GM11168 (cell line): ENCODE data around the gene EXOC4.

Source experiments
- in situ Hi-C: fragments of 300-500 bp; cut with MboI; formaldehyde crosslinking; loops from one replicate; pipeline ENCODE4 v1.12.0; 2022; ENCODE audit warnings: low sequenced_read_pairs; ENCODE audit not compliant: unreplicated experiment

The EXOC4 gene

DNA sequence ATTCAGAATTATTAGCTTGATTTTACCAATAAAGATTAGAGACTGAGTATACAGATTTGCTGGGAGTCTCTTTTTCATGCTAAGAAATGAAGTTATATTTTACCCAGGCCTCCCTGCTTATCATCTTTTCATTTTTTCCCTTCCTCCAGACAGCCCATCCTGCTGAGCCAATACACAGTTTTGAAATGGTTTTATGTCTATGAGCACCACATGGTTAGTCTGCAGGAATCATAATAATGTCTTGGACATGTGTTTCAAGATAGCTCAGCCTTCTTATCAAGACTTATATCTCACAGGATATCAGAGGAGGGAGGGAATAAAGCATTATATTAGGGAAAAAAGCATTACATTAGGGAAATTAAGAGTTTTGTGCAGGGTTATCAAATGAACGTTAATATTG, 157.1 kb downstream of the EXOC4 start:
- in situ Hi-C loops: no loop called here

DNA sequence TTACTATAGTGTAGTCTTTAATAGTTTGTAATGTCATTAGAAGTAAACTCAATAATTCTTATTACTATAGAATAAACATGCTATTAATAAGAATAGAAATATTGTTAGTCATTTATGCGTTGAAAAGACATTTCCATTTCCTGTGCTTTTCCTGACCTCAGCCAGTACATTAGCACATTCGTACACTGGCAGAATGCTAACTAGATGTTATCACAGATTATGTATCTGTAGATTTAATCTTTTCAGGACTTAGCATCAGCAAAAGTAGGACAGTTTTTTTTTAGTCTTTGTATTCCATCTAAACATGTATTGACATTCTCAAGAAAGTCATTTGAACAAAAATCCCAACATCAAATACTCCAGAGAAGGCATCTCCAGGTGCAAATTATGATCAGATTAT, 158.5 kb downstream of the EXOC4 start:
- in situ Hi-C loops: no loop called here

DNA sequence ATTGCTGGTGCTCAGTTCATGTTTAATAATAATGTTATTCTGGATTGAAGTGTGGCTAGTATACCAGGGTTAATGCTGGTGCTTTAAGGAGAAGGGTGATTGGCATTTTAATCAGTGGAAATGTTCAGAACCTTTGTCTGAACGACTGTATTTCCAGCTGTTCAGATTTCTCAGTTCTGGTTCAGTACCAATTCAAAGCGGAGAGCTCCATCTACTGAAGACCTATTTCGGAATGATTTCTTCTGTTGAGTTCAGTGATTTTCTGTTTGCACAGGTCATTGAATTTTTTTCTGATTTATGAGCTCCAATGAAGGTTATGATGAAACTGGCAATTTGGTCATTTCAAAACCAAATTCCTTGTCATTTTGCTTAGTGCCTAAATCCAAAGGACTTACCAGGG, 160.1 kb downstream of the EXOC4 start:
- in situ Hi-C loops: no loop called here

DNA sequence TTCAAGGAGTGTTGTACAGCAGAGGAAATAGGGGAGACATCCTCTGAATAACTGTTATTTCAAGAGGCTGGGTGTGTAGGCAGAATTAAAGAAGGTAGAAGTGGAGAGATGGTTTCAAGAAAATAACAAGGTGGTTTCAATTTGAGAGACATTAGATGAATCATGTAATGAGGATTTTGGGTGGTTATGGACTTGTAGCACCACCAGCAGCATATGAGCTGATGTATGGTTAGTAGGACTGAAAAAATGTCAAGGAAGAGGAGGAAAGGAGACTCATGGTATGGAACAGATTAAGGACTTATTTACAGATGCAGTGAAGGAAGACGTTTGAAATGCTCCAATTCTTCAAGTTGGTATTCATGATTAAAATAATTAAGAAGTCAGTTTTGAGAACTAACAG, 166.2 kb downstream of the EXOC4 start:
- in situ Hi-C loops: no loop called here

DNA sequence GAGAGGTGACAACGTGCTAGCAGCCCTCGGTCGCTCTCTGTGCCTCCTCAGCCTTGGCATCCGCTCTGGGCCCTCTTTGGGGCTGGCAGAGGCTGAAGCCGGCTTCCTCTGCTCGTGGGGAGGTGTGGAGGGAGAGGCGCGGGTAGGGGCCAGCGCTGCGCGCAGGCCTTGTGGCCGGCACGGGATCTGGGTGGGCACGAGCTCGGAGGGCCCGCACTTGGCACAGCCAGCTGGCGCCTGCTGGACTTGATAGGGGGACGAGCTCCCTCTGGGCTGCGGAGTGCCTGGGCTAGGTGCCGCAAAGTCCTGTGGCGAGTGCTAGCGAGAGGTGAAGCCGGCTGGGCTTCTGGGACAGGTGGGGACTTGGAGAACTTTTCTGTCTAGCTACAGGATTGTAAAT, 170.7 kb downstream of the EXOC4 start:
- in situ Hi-C loops: no loop called here

DNA sequence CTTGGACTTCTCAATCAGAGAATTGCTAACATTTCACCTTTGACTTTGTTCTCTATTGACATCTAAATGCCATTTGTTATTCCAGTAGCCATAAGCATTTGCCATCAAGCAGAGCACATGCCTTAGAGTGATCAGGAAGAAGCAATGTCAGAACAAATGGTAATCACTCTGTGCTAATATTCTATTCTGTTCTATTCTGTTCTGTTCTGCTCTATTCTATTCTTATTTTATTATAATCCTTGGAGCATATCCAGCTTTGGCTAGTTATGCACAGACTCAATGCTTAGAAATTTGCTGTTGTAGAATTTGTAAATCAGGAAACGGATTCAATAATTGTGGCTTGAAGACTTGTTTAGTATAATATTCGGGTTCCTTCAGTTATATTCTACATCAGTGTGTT, 175.4 kb downstream of the EXOC4 start:
- in situ Hi-C loops: no loop called here

DNA sequence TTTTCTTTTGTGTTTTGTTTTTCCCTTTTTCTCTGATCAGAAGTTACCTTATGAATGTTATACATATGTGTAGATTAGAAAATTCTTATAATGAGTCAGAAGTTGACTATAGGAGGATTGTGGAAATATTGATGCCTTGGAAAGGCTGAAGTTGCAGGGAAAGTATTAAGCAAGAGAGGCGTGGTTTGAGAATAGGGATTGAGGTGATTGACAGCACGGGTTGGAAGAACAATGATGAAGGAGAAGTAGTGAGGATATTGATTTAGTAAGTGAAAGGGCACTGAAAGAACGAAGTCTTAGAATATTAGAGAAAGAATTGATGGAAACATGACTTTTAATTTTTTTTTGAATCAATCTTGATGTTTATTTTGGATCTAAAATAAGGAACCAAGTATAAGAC, 176.0 kb downstream of the EXOC4 start:
- in situ Hi-C loops: no loop called here

DNA sequence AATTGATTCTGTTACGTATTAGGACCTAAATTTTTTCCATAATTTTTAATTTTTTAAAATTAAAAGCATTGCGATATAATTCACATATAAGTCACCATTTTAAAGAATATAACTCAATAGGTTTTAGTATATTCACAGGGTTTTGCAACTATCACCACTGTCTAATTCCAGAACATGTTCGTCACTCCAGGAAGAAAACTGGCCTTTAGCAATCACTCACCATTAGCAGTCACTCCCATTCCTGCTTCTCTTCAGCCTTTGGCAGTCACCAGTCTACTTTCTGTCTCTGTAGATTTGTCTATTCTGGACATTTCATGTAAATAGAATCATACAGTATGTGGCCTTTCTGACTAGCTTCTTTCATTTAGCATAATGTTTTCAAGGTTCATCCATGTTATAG, 176.5 kb downstream of the EXOC4 start:
- in situ Hi-C loops: no loop called here

DNA sequence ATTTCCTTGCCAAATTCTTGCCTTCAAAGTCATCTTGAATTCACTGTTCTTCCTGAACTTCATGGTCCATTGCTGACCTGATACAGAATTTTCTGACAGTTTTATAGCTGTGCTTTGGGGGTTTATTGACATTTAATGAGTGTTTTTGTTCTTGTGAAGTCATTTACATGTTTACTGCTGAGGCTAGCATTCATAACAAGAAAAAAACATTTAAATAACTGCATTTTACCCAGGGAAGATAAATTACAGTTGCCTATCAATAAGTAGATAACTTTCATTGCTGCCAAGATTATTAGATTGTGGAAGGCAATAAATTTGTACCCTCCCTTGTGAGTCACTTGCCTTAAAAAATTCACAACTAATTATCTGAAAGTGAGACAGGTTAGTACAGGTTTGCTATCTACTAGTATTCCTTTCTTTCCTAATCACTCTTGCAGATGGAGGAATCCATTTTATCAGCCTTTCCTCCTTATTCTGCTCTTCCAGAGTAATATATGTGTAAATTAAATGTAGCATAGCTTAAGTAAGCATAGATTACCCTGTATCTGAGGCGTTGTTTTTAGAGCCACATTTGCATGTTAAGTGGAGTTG, 178.4 kb downstream of the EXOC4 start:
- in situ Hi-C loops: no loop called here

DNA sequence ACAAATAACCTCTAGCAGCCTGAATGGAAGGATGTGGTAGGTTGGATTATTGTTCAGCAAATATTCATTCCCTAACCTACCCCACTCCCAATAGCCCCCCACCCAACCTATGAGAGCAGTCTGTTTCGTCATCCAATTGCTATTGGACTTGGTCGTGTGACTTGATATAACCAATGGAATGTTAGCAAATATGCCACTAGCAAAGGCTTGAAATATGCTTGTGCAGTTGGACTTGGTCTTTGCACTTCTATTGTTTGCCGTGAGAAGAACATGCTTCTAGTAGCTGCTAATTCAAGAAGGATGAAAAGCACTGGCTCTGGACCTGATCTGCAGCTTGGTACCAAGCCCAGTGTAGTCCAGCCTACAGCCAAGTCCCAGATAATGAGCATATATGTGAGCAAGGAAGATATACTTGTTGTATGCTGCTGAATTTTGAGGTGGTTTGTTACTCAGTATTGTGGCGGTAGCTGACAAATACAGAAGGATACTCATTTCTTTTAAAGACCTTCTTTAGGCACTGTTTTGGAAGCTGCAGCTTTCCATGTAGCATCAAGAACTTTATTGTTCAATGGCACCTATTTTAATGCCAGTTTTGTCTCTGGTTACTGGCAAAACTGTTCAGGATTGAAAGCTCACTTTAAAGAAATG, 180.4 kb downstream of the EXOC4 start:
- in situ Hi-C loops: no loop called here

DNA sequence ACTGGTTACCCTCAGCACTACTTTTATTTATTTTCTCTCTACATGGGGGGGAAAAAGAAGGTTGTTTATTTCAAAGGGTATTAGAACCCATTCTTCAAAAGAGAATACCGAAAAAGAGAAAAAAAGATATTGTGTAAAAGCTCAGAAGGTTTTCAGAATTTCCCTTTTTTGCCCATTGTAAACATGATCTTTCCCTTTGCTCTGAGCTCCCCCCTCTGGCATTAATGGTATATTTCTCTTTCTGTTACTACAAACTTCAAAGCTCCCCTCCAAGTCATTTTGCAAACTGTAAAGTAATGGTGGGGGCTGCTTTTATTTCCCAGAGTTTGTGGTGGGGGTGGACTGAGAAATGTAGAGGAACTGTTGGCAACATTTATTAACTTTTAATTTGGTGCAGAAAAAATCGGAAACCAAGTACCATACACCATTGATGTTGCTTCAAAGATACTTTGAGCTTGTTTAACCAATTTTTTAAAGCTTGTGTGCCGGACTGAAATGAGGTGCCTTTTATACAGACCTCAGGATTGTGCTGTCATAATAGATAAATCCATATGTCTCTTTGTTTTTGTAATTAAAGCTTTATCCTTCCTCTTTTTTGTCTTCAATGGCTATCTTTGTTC, 181.5 kb downstream of the EXOC4 start:
- in situ Hi-C loops: no loop called here

DNA sequence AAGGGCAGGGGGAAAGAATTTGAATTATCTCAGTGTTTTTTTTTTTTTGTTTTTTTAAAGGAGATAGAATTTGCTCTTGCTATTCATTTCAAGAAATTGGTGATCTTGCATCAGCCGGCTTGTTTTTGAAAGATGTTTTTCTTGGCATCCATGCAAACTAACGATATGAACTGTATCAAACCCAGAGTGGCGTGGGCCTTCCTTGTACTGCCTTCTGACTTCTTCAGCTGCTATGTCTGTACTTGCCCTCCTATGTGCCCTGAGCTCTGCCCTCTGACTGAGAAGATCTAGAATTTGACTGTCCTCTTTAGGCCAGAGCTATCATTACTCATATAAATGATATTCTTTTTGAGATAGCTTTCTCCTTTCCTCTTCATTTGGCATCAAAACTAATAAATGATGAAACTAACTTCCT, 183.1 kb downstream of the EXOC4 start:
- in situ Hi-C loops: no loop called here

DNA sequence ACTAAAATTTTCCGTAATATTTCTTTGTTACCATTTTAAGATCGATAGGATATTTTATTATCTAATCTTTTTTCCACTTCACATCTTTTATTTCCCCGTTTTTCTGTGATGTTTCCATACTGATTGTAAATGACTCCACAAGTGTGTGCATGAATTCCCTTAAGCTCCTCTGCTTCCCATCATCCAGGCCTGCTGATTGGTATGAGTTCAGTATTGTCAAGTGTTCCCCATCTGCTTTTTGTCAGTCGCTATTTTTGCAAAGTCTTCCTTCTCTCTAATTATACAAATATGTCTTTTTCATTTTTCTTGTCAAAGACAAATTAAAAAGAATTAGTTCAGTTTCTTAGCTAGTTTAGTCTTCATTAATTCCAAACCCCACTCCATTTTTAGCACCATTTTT, 184.7 kb downstream of the EXOC4 start:
- in situ Hi-C loops: no loop called here

DNA sequence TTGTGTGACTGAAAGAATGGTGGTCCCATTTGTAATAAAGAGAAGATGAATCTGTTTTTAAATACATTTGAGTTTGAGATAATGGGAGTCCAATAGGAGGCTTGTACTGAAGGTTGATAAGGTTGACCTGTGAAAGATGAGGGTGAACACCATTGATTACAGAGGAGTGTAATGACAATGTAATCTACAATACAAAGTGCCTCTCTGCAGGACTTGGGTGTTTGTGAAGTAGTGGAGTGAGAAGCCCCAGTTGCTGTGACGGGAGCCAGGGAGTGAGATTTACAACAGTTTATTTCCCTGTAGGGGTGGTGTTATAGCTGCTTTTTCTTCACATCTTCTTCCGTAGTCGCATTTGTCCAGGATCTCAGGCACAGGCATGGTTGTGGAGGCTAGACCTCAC, 189.9 kb downstream of the EXOC4 start:
- in situ Hi-C loops: no loop called here

DNA sequence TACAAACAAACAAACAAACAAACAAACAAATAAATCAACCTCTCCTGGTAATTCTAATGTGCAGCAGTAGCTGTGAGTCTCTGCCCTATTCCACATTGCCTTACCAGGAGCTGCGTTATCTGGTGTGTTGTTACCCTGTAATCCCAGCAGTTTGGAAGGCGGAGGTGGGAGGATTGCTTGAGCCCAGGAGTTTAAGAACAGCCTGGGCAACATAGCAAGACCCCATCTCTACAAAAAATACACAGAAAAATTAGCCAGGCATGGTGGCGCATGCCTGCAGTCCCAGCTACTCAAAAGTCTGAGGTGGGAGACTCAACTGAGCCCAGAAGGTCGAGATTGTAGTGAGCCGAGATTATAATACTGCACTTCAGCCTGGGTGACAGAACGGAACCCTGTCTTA, 192.7 kb downstream of the EXOC4 start:
- in situ Hi-C loops: no loop called here

DNA sequence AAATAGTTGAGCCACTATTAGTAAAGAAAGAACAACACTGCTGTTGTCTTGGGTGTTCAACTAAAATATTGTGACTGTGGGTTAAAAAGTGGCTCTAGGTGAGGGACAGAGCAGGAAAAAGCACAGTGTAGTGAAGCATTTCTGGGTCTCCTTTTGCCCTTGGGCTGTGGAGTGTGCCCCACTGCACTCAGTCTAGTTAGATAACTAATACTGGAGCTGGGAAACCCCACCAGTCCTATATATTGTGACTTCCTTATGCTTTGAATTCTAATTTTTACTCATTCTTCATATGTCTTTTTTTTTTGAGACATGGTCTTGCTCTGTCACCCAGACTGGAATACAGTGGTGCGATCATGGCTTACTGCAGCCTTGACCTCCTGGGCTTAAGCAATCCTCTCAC, 195.1 kb downstream of the EXOC4 start:
- in situ Hi-C loops: no loop called here

DNA sequence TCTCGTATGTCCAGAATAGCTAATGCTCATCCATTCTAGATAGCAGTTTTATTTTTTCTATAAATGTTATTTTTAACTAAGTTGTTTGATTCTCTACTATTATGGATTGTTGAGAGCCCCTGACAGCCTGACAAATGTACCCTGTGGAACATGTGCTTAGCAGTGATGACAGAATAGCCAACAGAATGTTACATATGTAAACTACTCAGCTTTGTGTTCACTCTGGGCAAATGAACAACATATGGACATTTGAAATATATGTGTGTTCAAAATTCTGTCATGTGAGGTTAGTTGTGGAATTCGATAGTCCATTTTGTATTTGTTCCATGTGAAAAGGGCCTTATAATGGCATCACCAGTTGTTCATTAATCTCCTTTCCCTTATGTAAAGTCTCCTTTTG, 199.7 kb downstream of the EXOC4 start:
- in situ Hi-C loops: no loop called here

DNA sequence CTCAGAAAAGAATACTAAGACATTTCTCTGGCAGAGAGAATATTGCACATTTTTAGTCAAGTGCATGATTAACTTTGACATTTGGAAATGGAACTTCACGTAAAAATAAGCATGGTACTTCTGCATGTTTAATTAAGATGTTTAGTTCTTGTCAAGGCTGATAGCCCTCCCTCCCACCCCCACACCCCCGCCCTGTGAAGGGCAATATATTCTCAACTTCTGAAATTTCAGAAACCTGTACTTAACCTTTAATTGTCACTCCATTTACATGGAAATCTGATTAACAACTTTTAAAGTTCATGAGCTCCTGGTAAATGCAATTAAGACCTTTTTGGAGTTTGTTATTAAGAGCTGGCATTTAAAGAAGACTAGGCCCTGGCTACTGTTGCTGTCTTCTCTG, 205.8 kb downstream of the EXOC4 start:
- in situ Hi-C loops: no loop called here

DNA sequence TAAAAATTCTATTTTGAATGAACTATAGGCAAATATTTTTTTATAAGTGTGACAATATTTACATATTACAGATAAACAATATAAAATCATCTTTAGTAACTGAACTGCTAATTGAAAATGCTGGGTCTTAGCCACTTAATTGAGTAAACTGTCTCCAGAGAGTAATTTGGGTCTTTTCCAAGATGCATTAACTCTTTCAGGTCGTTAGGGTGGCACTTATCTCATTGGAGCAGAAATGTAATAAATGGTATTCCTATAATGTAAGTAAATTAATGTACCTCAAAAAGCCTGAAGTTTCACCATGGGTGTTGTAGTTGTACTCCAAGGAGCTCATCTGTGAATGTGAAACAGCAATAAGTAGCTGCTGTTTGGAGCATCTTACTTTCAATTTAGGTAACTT, 208.5 kb downstream of the EXOC4 start:
- in situ Hi-C loops: no loop called here

DNA sequence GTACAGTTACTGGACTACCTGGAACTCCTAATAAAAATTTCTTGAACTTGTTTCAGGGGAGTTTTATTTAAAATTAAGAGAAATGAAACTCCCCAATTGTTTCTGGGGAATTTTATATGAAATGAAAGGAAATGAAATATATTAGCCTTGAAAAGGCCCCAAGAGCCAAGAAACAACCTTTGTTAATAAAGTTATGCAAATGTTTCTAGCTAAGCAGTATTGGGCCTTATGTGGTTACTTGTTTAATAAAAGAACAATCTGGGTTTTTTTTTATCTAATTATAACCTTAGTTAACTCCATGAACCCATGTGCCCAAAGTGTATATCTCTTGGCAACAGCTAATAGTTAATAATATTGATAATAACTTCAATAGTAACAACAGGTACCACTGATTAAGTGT, 222.8 kb downstream of the EXOC4 start:
- in situ Hi-C loops: no loop called here

DNA sequence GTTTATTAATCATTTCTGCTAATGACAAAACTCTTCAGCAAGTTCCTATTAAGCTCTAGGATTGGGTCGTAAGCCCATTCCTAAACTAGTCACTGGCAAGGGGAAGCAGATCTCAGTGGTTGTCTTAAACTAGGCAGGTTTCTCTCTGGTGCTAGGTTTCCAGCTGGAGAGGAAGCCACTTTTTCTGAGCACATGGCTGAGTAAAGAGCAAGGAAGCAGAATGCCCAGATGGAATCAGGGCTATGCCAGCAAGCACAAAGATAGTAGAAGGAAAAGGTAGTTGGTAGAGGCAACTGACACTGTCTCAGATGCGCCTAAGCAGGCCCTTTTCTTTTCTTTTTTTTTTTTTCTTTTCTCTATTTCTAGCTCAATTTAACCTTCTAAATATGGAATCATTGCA, 224.9 kb downstream of the EXOC4 start:
- in situ Hi-C loops: no loop called here

DNA sequence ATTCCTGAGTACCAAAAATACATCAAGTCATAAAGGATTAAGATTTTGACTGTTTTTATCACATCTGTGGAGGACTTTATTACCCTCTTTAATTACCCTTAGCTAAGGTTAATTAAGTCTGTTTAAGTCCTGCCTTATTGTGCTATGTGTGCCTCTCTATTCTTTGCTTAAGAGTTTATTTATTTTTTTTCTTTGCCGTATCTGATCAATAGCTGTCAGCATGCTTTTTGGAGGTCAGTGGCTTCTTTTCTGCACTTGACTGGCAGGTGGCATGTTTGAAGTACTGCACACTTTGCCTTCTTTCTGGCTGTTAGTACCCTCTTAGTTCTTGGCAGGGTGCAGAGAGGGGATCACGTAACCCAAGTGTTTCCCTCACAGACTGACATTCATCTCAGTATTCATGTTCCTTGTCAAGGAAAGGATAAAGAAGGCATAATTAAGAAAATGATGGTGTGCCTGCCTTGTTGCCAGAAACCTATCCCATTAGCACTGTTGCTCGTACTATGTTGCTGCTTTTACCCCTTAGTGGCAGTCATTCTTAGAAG, 225.8 kb downstream of the EXOC4 start:
- in situ Hi-C loops: no loop called here
